ENCODE data around the gene MIA2. TPM values are rescaled to one million over a fixed set of nuclear protein-coding genes. Genes with fewer than 3 reads are reported as not detected.

MIA2 gene
- total RNA-seq, 4 donors from 2014 or later, result 10.9 to 17.0 (median 12.6) TPM

DNA sequence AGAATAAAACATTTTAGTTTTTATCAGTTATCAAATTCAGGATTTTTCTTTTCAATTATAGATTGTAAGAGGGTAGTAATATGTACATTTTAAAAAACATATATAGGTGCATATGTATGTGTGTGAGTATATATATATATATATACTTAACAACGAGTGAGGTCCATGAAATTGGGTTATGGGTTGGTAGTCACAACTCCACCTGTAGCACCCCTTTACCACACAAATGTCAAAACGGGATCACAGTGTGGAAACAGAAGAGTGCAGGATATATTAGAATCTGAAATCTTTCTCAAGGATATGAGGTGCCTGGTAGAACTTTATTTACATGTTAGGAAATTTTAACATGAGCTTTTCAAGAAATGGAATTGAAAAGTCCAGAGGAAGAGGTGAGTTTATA lies 31.3 kb downstream of the MIA2 start:
- no peaks in the 10 kb centered on the region for H3K27me3 ChIP-seq
- peaks cover 13 to 33% (median 31%) of the 10 kb centered on the region in 4 donors for H3K4me1 ChIP-seq
- WGBS, result 6% methylated on average over 2 of the region's 2 CpGs
- TF ChIP-seq EP300 (IDR thresholded peaks at IDR 0.05) (no peak), POLR2AphosphoS5 (IDR thresholded peaks at IDR 0.05) (no peak), CTCF (IDR thresholded peaks at IDR 0.05) (no peak), POLR2A (IDR thresholded peaks at IDR 0.05; ENCODE audit: low read depth) (no peak)
- DNase-seq (ENCODE audit: extremely low spot score), result no peak
- intact Hi-C loops (cut with DNase I), result loop anchor here (5.0 to 10.0 kb wide), 3 partner anchors 98 to 162 kb away; partner anchors contain the start of gene SEC23A
- peaks cover 0 to 5% (median 0%) of the 10 kb centered on the region in 4 donors for H3K9me3 ChIP-seq
- no peak overlapping the region for H3K4me3 ChIP-seq
- H3K36me3 ChIP-seq, result no peaks in the 10 kb centered on the region
- no peak overlapping the region for H3K27ac ChIP-seq (replicated peaks in 1 of 4)

- no peak for TF ChIP-seq CTCF (IDR thresholded peaks at IDR 0.05)
- peak in 1 of 2 donors; percentile 56 for TF ChIP-seq POLR2AphosphoS5 (IDR thresholded peaks at IDR 0.05)
- Histone ChIP-seq H3K4me1 (peaks cover 13 to 42% (median 36%) of the 10 kb centered on the region in 4 donors), H3K27ac (replicated peaks in 1 of 4) (peak overlapping the region; percentile 95 to 99 (median 96)), H3K27me3 (no peaks in the 10 kb centered on the region), H3K4me3 (peak overlapping the region; percentile 75 to 92 (median 80)), H3K9me3 (peaks cover 0 to 5% (median 0%) of the 10 kb centered on the region in 4 donors), H3K36me3 (no peaks in the 10 kb centered on the region)
- WGBS, result 8% methylated on average over 14 of the region's 14 CpGs
- intact Hi-C loops (cut with DNase I), result loop anchor here (5.0 to 10.0 kb wide), 3 partner anchors 99 to 161 kb away; partner anchors contain the start of gene SEC23A
- DNase-seq (ENCODE audit: extremely low spot score), result no peak
These were observed 32.2 kb downstream of the MIA2 start for GRCh38 chr14:39265806-39266524.

DNA sequence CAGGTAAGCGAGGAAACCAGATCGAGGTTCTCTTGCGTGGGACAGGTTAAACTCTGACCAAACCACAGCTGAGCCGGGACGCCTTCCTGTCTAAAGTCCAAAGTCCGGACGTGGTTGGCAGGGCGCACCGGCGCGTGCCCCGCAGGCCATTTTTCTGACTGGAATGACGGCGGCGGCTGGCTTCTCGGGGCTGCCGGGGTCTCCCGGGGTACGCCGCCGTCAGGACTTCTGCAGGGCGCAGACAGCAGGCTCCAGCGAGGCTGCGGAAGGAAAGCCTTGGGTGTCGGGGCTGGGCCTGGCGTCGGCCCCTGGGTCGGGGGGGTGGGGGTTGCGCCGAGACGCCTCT lies 32.8 kb downstream of the MIA2 start:
- no peak for DNase-seq (ENCODE audit: extremely low spot score)
- Histone ChIP-seq H3K27ac (replicated peaks in 1 of 4) (peak overlapping the region; percentile 95 to 99 (median 96)), H3K4me3 (peak overlapping the region; percentile 75 to 92 (median 80)), H3K4me1 (peaks cover 13 to 43% (median 36%) of the 10 kb centered on the region in 4 donors), H3K9me3 (peaks cover 0 to 5% (median 0%) of the 10 kb centered on the region in 4 donors), H3K27me3 (no peaks in the 10 kb centered on the region), H3K36me3 (no peaks in the 10 kb centered on the region)
- TF ChIP-seq POLR2A (IDR thresholded peaks at IDR 0.05; ENCODE audit: low read depth) (no peak), POLR2AphosphoS5 (IDR thresholded peaks at IDR 0.05) (no peak), CTCF (IDR thresholded peaks at IDR 0.05) (no peak), EP300 (IDR thresholded peaks at IDR 0.05) (no peak)
- intact Hi-C loops (cut with DNase I), result loop anchor here (5.0 to 10.0 kb wide), 3 partner anchors 99 to 162 kb away; partner anchors contain the start of gene SEC23A
- whole genome bisulfite sequencing, result 0% methylated on average over 1 of the region's 31 CpGs

GRCh38 chr14:39266871-39267607 lies 33.3 kb downstream of the MIA2 start:
- TF ChIP-seq EP300 (IDR thresholded peaks at IDR 0.05), result no peak
- peak; percentile 78 to 85 for TF ChIP-seq POLR2AphosphoS5 (IDR thresholded peaks at IDR 0.05)
- intact Hi-C loops (cut with DNase I), result loop anchor here (5.0 to 10.0 kb wide), 3 partner anchors 100 to 162 kb away; partner anchors contain the start of gene SEC23A
- WGBS, result 0% methylated on average over 34 of the region's 70 CpGs
- H3K36me3 ChIP-seq, result no peaks in the 10 kb centered on the region
- H3K4me3 ChIP-seq, result peak overlapping the region; percentile 75 to 92 (median 80)
- no peaks in the 10 kb centered on the region for H3K27me3 ChIP-seq
- peaks cover 0 to 3% (median 0%) of the 10 kb centered on the region in 4 donors for H3K9me3 ChIP-seq
- H3K27ac ChIP-seq (replicated peaks in 1 of 4), result peak overlapping the region; percentile 95 to 99 (median 96)
- H3K4me1 ChIP-seq, result peaks cover 13 to 43% (median 36%) of the 10 kb centered on the region in 4 donors
- DNase-seq (ENCODE audit: extremely low spot score), result peak; percentile 93

DNA sequence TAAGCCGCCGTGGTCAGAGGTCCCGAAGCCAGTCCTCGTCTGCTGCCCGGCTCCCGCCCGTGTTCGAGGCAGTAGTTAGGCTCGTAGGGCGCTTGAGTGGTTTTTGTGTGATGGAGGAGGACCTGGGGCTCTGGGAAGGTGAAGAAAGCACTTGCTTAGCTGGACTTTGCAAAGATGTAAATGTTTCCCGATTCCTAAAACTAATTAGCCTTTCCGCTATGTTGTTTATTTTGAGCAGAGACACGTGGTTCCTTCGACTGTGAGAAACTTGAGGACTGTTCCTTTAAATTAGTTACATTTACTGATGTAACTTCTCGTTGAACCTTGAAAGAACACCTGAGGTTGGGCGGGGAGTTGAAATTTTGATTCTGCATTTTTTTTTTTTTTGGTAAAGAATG lies 33.9 kb downstream of the MIA2 start:
- intact Hi-C loops (cut with DNase I), result loop anchor here (5.0 to 10.0 kb wide), 3 partner anchors 100 to 163 kb away; partner anchors contain the start of gene SEC23A
- Histone ChIP-seq H3K4me1 (peaks cover 13 to 43% (median 36%) of the 10 kb centered on the region in 4 donors), H3K4me3 (peak overlapping the region; percentile 75 to 92 (median 80)), H3K27ac (replicated peaks in 1 of 4) (peak overlapping the region; percentile 95 to 99 (median 96)), H3K9me3 (no peaks in the 10 kb centered on the region), H3K27me3 (no peaks in the 10 kb centered on the region), H3K36me3 (no peaks in the 10 kb centered on the region)
- 1% methylated on average over 16 of the region's 16 CpGs for WGBS
- no peak for TF ChIP-seq EP300 (IDR thresholded peaks at IDR 0.05)
- TF ChIP-seq POLR2A (IDR thresholded peaks at IDR 0.05; ENCODE audit: low read depth), result no peak
- TF ChIP-seq CTCF (IDR thresholded peaks at IDR 0.05), result no peak
- TF ChIP-seq POLR2AphosphoS5 (IDR thresholded peaks at IDR 0.05), result no peak
- no peak for DNase-seq (ENCODE audit: extremely low spot score)
